ENCODE results near the gene ZNF564. TPM values are rescaled to one million over a fixed set of nuclear protein-coding genes. Genes with fewer than 3 reads are reported as not detected.
"Not testable (repeated sequence)": the region's sequence is repeated elsewhere in the genome, so short reads cannot be mapped to it uniquely, and the experiment has no call there.

The ZNF564 gene
- 1 to 10 TPM in 11 of 12 donors, not detected in 1; 4.2 to 7.1 (median 5.8) TPM for polyA plus RNA-seq (ENCODE audit: insufficient read length in 12 of 12)
- long read RNA-seq, donor 1, partial matches to known transcripts: 0 of 4 reads
- long read RNA-seq, donor 1, other reads (novel, unspliced or antisense): 0 of 4 reads
- long read RNA-seq, donor 2, partial matches to known transcripts: 0 of 1 reads
- long read RNA-seq, donor 2, other reads (novel, unspliced or antisense): 0 of 1 reads
- long read RNA-seq, donor 3: 0 reads
- long read RNA-seq, donor 4: 0 reads
- long read RNA-seq, donor 5, partial matches to known transcripts: 0 of 4 reads
- long read RNA-seq, donor 5, other reads (novel, unspliced or antisense): 0 of 4 reads
- long read RNA-seq, donor 6, partial matches to known transcripts: 0 of 2 reads
- long read RNA-seq, donor 6, other reads (novel, unspliced or antisense): 0 of 2 reads
- long read RNA-seq, donor 7, partial matches to known transcripts: 0 of 2 reads
- long read RNA-seq, donor 7, other reads (novel, unspliced or antisense): 0 of 2 reads
- long read RNA-seq, donor 8, partial matches to known transcripts: 0 of 4 reads
- long read RNA-seq, donor 8, other reads (novel, unspliced or antisense): 0 of 4 reads
- long read RNA-seq, donor 9, partial matches to known transcripts: 0 of 1 reads
- long read RNA-seq, donor 9, other reads (novel, unspliced or antisense): 0 of 1 reads
- long read RNA-seq, donor 10, partial matches to known transcripts: 0 of 4 reads
- long read RNA-seq, donor 10, other reads (novel, unspliced or antisense): 0 of 4 reads
- long read RNA-seq, donor 11, partial matches to known transcripts: 0 of 4 reads
- long read RNA-seq, donor 11, other reads (novel, unspliced or antisense): 0 of 4 reads

DNA sequence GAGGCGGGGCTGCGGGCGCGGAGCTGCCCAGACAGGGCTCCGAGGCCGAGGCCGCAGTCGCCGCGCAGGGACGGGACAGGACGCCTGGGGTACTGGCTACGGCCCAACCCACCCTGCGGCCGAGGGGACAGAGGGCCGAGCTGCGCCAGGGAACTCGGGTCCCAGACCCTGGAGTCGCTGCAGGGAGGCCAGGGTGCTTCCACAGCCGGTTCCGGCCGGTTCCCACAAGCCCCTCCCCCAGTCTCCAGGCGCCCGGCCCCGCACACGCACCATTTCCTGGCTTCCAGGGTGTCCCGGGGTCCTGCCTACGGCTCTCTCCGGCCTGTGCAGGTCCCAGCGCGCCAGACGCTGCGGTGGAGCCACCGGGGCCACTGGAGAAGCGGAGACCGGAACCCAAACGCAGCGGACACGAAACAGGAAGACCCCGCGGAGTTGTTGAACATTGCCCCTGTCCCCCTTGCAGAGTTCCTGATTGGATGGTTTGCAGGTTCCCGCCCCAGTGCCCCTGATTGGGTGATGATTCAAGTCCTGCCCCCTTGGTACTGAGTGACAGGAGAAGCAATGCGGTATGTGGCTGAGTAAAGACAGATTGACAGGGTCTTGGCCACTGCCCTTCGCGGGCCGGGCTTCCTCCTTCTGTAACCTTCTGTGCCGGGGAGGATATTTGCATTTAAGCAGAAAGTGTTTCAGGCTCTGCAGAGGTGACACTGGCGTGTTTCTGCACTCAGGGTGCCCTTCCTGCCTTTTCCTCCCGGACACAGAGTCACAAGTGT is at the start of gene ZNF564:
TSS of gene ZNF564 (minus strand) at position 423 of the 773 bp plus-strand sequence. CDS start at position 273, 150 bp downstream.
- peak; percentile 99 for DNase-seq

- DNase-seq: no peak
Observed at GRCh38 chr19:12597594-12597993, 46.3 kb upstream of the ZNF564 start.

- DNase-seq: no peak
Observed at GRCh38 chr19:12596927-12597548, 45.8 kb upstream of the ZNF564 start.

GRCh38 chr19:12596485-12596884 is 45.2 kb upstream of the ZNF564 start:
- DNase-seq: no peak

- no peak for DNase-seq
Observed at GRCh38 chr19:12581100-12581499, 29.8 kb upstream of the ZNF564 start.

GRCh38 chr19:12580180-12580694 is 29.0 kb upstream of the ZNF564 start:
- DNase-seq: no peak

DNA sequence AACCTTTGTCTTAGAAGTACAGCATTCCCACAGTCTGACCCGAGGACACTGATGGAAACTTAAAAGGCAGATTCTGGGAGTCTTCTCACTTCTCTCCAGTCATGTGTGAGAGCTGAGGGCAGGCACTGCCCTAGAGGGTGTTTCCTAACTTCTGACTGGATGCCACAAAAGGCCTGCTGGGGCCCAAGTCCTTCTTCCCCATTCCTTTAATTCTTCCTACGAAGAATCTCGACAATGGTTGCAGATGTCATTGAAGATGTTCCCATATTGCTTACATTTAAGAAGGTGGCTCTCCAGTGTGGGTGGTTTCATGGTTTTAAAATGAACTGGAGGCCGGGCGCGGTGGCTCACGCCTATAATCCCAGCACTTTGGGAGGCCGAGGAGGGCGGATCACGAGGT is 27.4 kb upstream of the ZNF564 start:
- DNase-seq: no peak

DNA sequence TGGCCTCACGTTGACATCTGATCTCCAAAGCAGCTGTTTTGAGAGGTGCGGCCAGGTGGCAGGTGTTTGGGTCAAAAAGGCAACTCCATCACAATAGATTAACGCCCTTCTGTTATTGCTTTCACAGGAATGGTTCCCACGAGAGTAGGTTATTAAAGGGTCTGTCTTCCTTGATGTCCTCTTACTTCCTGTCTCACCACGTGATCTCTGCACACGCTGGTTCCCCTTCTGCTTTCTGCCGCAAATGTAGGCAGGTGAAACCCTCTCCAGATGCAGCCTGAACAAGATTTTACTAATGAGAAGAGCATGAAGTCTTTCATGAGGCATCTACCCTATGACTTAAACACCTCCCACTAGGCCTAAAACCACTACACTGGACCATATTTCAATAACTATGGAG is 22.8 kb upstream of the ZNF564 start:
- DNase-seq: no peak

- DNase-seq: no peak
Observed at GRCh38 chr19:12567951-12568350, 16.7 kb upstream of the ZNF564 start.

- not testable (repeated sequence) for DNase-seq
Observed at GRCh38 chr19:12566380-12566779, 15.1 kb upstream of the ZNF564 start.

- peak; percentile 87 for DNase-seq
Observed at GRCh38 chr19:12564016-12564664, 12.9 kb upstream of the ZNF564 start.

DNA sequence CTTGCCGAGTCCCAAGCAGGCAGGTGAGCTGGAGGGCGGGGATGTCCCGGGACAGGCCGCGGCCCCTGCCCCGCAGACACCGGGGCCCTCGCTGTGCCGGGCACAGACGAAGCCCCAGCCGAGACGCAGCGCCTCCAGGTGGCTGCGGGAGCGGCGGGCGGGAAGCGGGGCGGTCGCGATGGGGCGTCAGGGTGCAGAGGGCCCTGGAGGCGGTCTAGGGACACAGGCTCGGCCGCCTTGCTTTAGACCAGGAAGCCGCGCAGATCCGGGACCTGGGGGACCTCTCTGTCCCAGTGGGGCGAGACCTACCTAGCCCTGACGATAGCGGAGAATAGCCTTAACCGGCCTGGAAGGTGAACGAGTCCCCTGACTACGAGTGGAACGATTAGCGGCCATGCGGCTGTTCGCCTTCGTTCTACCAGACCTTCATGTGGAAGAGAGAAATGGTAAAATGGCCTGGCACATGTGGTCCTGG is 4.2 kb upstream of the ZNF564 start:
- no peak for DNase-seq

GRCh38 chr19:12546903-12547302 is 4.4 kb downstream of the ZNF564 start:
- no peak for DNase-seq

DNA sequence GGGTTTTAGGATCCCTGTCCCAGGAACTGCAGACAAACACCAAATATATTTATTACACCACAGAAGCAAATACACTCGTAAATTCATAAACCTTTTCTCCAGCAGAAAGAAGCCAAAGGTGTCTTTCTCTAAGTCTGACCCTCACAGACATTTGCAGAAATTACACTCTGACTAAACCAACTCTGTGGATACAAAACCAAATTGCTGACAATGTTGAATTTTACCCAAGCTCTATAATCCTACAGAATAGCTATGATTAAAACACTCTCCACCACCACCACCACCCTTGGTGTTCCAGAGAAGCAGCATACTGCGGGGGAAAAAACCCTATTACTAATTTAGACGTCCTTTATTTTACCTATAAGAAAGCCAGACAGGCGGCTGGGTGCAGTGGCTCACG is 5.2 kb downstream of the ZNF564 start:
- DNase-seq: no peak

GRCh38 chr19:12545267-12545666 is 6.0 kb downstream of the ZNF564 start:
- no peak for DNase-seq

- no peak for DNase-seq
Observed at GRCh38 chr19:12544401-12544876, 6.8 kb downstream of the ZNF564 start.

DNA sequence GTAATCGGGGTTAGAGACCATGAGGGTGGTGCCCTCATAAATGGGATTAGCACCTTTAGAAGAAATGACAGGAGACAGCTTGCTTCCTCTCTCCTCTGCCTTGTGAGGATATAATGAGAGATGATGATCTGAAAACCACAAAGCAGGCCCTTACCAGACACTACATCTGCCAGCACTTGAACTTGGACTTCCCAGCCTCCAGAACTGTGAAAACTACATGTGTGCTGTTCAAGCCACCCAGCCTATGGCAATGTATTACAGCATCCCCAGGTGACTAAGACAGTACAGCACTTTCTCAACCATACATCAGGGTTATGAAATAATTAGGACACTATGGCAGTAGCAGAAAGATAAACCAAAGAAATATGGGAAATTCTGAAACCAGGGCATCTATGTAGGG is 7.4 kb downstream of the ZNF564 start:
- no peak for DNase-seq

GRCh38 chr19:12527034-12527836 is 24.0 kb downstream of the ZNF564 start:
- no peak for DNase-seq

DNA sequence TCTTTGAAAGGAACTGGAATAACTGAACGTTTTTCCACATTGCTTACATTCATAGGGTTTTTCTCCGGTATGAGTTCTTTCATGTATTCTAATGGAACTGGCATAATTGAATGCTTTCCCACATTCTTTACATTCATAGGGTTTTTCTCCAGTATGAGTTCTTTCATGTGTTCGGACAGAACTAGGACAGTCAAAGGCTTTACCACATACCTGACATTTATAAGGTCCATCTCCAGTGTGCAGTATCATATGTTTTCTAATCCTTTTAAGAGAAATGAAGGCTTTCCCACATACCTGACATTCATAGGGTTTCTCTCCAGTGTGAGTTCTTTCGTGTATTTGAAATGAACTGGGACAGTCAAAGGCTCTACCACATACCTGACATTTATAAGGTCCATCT is 24.7 kb downstream of the ZNF564 start:
- DNase-seq: no peak

DNA sequence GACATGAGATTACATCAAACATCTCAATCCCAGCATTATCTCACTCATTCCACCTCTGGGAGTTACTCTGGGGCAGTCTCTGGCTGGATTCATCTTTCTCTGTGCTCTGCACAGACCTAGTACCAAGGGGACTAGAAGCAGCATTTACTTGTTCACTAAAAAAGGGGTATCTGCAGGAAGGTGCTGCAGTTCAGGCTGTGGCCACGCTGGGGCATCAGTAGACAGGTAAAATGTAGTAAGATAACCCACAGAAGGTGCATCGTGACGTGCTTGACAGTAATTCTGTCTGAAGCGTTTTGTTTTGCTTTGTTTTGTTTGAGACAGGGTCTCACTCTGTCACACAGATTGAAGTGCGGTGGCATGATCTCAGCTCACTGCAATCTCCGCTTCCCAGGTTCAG is 29.3 kb downstream of the ZNF564 start:
- no peak for DNase-seq

Measured in muscle of arm (tissue), 14 donors.